ENCODE measurements around the gene GSX2.

The GSX2 gene

DNA sequence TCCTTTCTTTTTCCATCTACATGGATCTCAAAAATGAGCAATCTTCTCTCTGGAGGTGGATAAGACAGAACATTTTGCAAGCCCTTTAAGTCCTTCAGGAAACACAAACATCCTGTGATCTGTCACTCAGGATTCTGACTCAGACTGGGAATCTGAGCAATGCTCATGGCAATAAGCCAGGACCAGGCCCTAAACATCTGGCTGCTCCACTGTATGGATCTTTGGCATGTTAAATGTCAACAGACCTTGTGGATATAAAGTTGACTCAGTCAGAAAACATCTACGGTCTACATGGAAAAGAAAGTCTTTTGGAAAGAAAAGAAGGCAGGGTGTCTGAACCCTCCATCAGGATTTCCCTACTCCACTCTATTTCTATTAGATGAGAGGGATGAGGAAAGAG lies 17.8 kb upstream of the GSX2 start:
- H3K4me1 ChIP-seq (ENCODE audit: control insufficient read depth, insufficient read depth, low read length): peaks cover 51% of the 10 kb centered on the region
- H3K4me3 ChIP-seq (ENCODE audit: low read length): peak overlapping the region; percentile 4
- H3K27me3 ChIP-seq (ENCODE audit: control insufficient read depth, insufficient read depth, low read length): no peaks in the 10 kb centered on the region
- peak overlapping the region; percentile 49 for H3K4me2 ChIP-seq (ENCODE audit: low read length)
- H3K36me3 ChIP-seq (ENCODE audit: insufficient read depth, low read length): no peaks in the 10 kb centered on the region
- H3K9me3 ChIP-seq (replicated peaks; ENCODE audit: low read length): no peaks in the 10 kb centered on the region
- H3K9ac ChIP-seq (ENCODE audit: low read depth, low read length): no peak overlapping the region

DNA sequence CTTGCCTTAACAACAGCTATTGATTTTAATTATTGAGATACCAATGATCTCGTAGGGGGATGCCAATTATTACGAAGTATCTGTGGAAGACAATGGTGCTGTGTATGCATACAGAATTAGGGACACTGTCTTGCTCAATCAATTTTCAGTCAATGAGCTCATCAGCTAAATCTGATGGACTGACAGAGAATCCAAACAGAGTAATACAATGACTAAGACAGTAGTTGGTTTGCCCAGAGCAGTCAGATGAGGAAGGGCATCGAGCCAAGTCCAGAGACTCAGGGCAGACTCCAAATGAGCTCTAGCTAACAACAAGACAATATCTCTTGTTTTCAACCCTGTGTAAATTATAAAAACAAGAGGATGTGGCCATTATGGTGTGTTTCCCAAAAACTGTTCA lies 14.7 kb upstream of the GSX2 start:
- Histone ChIP-seq H3K4me1 (ENCODE audit: control insufficient read depth, insufficient read depth, low read length) (peaks cover 27% of the 10 kb centered on the region), H3K36me3 (ENCODE audit: insufficient read depth, low read length) (no peaks in the 10 kb centered on the region), H3K4me3 (ENCODE audit: low read length) (no peak overlapping the region), H3K9ac (ENCODE audit: low read depth, low read length) (peak overlapping the region; percentile 19), H3K9me3 (replicated peaks; ENCODE audit: low read length) (no peaks in the 10 kb centered on the region), H3K27me3 (ENCODE audit: control insufficient read depth, insufficient read depth, low read length) (no peaks in the 10 kb centered on the region), H3K4me2 (ENCODE audit: low read length) (peak overlapping the region; percentile 52)

DNA sequence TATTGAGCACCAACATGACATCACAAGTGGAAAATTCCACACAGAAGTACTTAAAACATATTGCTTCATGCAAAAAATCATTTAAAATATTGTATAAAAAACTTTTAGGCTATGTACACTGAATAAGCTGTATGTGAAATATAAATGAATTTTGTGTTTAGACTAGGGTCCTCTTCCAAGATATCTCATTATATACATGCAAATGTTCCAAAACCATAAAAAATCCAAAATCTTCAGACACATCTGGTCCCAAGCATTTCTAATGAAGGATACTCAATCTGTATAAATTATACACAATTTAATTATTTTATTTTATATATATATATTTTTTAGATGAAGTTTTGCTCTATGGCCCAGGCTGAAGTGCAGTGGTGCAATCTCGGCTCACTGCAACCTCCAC lies 10.1 kb upstream of the GSX2 start:
- no peak overlapping the region for H3K9ac ChIP-seq (ENCODE audit: low read depth, low read length)
- no peaks in the 10 kb centered on the region for H3K9me3 ChIP-seq (replicated peaks; ENCODE audit: low read length)
- H3K4me3 ChIP-seq (ENCODE audit: low read length): no peak overlapping the region
- H3K36me3 ChIP-seq (ENCODE audit: insufficient read depth, low read length): no peaks in the 10 kb centered on the region
- H3K27me3 ChIP-seq (ENCODE audit: control insufficient read depth, insufficient read depth, low read length): no peaks in the 10 kb centered on the region
- no peak overlapping the region for H3K4me2 ChIP-seq (ENCODE audit: low read length)
- peaks cover 23% of the 10 kb centered on the region for H3K4me1 ChIP-seq (ENCODE audit: control insufficient read depth, insufficient read depth, low read length)

DNA sequence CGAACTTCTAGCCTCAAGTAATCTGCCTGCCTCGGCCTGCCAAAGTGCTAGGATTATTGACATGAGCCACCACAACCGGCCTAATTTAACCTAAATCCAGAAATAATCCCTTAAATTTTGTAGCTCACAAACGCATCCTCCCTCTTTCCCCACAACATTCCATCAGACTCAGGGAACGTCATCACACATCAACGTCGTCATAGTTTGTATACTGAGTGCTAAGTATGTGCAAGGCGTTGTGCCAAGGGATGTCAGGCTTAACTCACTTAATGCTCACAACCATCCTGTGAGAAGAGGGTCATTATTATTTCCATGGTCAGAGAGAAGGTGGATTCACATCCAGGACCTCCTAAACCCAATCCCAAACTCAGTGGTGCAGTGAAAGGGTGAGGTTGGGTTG lies 9.6 kb upstream of the GSX2 start:
- Histone ChIP-seq H3K9ac (ENCODE audit: low read depth, low read length) (no peak overlapping the region), H3K4me3 (ENCODE audit: low read length) (no peak overlapping the region), H3K4me2 (ENCODE audit: low read length) (no peak overlapping the region), H3K36me3 (ENCODE audit: insufficient read depth, low read length) (no peaks in the 10 kb centered on the region), H3K9me3 (replicated peaks; ENCODE audit: low read length) (no peaks in the 10 kb centered on the region), H3K4me1 (ENCODE audit: control insufficient read depth, insufficient read depth, low read length) (peaks cover 19% of the 10 kb centered on the region), H3K27me3 (ENCODE audit: control insufficient read depth, insufficient read depth, low read length) (peaks cover 4% of the 10 kb centered on the region)

DNA sequence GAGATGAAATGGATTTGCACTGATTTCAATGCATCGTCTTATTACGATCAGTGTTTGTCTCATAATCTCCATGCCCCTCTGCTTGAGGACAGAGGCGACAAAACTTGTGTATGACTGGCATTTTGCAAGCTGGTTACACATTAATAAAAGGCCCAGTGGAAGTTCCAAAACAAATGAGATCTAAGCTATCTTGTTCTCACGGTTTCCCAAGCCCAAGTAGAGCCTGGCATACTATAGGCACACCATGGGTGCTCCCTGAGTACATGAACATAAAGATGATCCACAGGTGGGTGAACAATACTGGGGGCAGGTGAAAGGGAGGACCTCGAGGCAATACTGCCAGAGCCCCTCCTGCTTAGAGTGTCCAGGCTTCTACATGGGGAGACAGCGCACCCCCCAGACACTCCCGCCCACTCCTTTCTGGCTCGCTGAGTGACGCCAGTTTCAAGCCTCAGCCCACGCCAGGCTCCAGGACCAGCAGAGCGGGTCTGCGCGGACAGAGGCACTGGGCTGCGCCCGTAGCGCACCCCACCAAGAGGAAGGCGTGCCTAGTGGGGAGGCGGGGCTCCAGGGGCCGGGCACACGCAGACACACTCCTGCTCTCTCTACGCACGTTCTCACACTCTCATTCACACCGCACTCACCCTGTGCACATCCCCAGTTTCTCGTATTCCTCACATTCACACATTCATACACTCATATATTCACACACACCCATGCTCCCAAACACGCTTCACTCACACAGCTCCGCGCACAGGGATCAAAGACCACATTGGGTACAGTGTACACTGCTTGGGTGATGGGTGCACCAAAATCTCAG lies 8.9 kb upstream of the GSX2 start:
- H3K9ac ChIP-seq (ENCODE audit: low read depth, low read length): peak overlapping the region; percentile 52
- peaks cover 7% of the 10 kb centered on the region for H3K27me3 ChIP-seq (ENCODE audit: control insufficient read depth, insufficient read depth, low read length)
- H3K4me3 ChIP-seq (ENCODE audit: low read length): peak overlapping the region; percentile 77
- H3K9me3 ChIP-seq (replicated peaks; ENCODE audit: low read length): no peaks in the 10 kb centered on the region
- no peaks in the 10 kb centered on the region for H3K36me3 ChIP-seq (ENCODE audit: insufficient read depth, low read length)
- peaks cover 13% of the 10 kb centered on the region for H3K4me1 ChIP-seq (ENCODE audit: control insufficient read depth, insufficient read depth, low read length)
- peak overlapping the region; percentile 95 for H3K4me2 ChIP-seq (ENCODE audit: low read length)

DNA sequence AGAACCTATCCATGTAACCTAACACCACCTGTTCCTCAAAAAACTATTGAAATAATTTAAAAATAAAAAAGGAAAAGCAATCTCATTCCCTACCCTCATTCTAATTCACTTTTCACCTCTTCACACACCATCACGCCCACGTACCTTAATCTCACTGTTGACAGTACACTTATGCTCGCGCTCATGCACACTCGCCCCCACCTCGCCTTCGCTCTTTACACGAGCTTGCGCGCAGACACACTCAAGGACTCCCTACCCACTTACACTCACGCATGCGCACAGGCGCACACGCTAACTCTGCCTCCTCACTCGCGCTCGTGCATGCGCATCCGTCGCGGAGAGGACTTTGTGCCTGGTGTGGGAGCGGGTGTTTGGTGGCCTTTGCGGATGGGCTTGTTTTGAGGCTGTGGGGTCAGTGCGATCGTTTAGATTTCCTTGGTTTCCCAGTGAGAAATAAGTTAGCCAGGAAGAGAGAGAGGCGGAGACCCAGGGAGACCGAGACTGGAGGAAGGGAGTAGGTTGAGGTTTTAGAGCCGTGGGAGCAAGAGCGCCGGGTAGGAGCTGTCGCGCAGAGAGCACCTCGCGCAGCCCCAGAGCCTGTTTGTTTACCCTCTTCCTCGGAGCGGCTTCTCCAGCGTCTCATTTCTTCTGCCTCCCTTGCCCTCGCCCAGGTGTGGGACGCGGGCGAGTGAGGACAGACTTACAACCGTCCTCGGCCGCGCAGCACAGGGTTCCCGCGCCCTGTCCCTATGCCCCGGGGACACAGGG lies 8.1 kb upstream of the GSX2 start:
- peaks cover 16% of the 10 kb centered on the region for H3K27me3 ChIP-seq (ENCODE audit: control insufficient read depth, insufficient read depth, low read length)
- H3K4me2 ChIP-seq (ENCODE audit: low read length): peak overlapping the region; percentile 95
- H3K4me3 ChIP-seq (ENCODE audit: low read length): peak overlapping the region; percentile 77

DNA sequence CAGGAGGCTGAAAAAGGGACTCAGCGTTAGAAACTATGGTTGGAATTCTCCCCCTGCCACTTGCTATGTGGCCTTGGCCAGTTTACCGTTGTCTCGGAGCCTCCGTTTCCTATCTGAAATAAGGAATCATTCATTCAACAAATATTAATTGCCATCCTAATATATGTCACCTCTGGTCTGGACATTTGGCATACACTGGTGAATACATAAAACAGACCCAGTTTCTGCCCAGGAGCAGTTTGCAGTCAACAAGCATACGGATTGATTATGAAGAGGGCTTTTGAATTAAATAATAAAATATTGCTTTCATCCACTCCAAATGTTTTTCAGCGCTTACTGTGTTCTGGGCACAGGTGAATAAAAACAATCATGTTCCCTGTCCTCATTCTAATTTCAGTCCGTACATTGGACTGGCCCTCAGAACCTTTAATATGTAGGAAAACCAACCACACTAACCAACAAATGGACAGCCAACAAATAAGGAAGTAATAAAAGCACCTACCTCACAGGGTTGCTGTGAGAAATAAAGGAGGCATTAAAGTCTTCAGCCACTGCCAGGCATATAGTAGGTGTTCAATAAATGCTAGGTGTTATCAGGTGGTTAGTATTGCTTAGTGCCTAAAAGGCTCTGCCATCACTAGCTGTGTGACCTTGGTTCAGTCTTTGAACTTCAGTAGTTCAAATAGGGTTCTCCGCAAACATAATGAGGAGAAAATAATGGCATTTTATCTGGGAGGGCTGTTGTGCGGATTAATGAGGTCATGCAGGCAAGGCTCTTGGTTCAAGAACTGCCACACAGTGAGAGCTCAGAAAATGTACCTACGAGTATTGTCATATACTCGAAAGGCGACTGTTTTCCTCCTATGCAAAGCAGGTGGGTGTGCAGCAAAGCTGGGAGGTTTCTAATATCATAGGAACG lies 7.3 kb upstream of the GSX2 start:
- Histone ChIP-seq H3K36me3 (ENCODE audit: insufficient read depth, low read length) (no peaks in the 10 kb centered on the region), H3K9me3 (replicated peaks; ENCODE audit: low read length) (no peaks in the 10 kb centered on the region), H3K9ac (ENCODE audit: low read depth, low read length) (peak overlapping the region; percentile 52), H3K4me3 (ENCODE audit: low read length) (peak overlapping the region; percentile 77), H3K4me1 (ENCODE audit: control insufficient read depth, insufficient read depth, low read length) (peaks cover 12% of the 10 kb centered on the region), H3K27me3 (ENCODE audit: control insufficient read depth, insufficient read depth, low read length) (peaks cover 24% of the 10 kb centered on the region), H3K4me2 (ENCODE audit: low read length) (peak overlapping the region; percentile 95)

More for the DNA sequence above, 8.1 kb upstream of the GSX2 start:
- no peaks in the 10 kb centered on the region for H3K9me3 ChIP-seq (replicated peaks; ENCODE audit: low read length)
- peaks cover 12% of the 10 kb centered on the region for H3K4me1 ChIP-seq (ENCODE audit: control insufficient read depth, insufficient read depth, low read length)
- H3K9ac ChIP-seq (ENCODE audit: low read depth, low read length): peak overlapping the region; percentile 52
- no peaks in the 10 kb centered on the region for H3K36me3 ChIP-seq (ENCODE audit: insufficient read depth, low read length)

DNA sequence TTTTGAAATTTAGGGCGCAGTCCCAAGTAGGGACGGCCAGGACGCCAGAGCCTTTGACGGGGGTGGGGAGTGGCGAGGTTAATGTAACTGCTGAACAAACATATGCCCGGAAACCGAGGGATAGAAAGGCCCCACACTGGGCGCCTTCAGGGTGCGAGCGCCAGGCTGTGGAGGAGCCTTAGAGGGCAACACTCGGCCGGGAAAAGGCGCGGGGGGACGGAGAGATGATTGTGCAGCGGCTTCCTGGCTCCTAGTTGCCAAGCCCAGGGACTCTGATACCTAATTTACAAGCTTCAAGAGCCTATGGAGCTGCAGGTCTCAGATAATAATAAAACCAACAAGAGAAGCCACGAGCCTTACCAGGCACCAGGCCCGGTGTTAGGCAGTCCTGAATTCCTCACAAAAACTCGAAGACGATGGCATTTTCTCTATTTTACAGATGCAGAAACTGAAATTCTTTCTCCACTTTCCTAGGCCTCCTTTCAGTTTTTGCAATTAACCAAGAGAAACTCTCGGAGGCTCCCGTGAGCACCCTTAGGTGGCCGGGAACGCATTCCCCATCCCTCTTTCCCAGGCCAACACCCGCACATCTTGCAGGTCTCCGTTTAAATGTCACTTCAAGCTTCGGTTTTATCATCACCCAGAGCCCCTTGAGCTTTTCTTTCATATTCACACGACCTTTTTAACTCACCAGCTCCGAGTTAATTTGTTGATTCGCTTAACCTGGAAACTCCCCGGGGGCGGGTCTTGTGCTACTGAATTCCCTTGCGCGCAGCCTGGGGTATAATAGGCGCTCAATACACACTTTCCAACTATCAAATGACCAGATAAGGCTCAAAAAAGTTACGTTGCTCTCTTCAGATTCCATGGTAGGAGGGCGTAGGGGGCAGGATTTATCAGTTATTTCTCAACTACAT lies 6.4 kb upstream of the GSX2 start:
- Histone ChIP-seq H3K4me3 (ENCODE audit: low read length) (no peak overlapping the region), H3K4me2 (ENCODE audit: low read length) (no peak overlapping the region), H3K27me3 (ENCODE audit: control insufficient read depth, insufficient read depth, low read length) (peaks cover 33% of the 10 kb centered on the region), H3K9ac (ENCODE audit: low read depth, low read length) (no peak overlapping the region), H3K4me1 (ENCODE audit: control insufficient read depth, insufficient read depth, low read length) (peaks cover 12% of the 10 kb centered on the region), H3K9me3 (replicated peaks; ENCODE audit: low read length) (no peaks in the 10 kb centered on the region), H3K36me3 (ENCODE audit: insufficient read depth, low read length) (no peaks in the 10 kb centered on the region)

DNA sequence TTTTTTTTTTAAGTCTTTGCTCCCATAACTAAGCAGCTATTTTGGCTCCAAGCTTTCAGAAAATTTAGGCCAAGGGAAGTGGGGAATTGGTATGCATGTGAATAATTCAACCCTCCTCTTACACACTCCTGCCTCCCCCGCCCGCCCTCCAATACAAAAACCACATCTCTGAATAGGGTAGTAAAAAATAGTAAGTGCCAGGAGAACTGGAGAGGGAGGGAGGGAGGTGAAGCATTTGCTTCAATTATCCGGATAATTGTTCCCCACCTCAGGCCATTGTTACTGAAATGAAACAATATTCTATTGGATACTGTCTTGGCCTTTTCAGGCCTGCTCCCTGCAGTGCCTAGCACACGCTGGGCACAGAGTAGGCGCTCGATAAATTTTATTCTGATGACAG lies 5.5 kb upstream of the GSX2 start:
- H3K4me1 ChIP-seq (ENCODE audit: control insufficient read depth, insufficient read depth, low read length): peaks cover 17% of the 10 kb centered on the region
- H3K4me3 ChIP-seq (ENCODE audit: low read length): no peak overlapping the region
- no peaks in the 10 kb centered on the region for H3K9me3 ChIP-seq (replicated peaks; ENCODE audit: low read length)
- H3K27me3 ChIP-seq (ENCODE audit: control insufficient read depth, insufficient read depth, low read length): peaks cover 41% of the 10 kb centered on the region
- H3K4me2 ChIP-seq (ENCODE audit: low read length): no peak overlapping the region
- H3K9ac ChIP-seq (ENCODE audit: low read depth, low read length): no peak overlapping the region
- no peaks in the 10 kb centered on the region for H3K36me3 ChIP-seq (ENCODE audit: insufficient read depth, low read length)

DNA sequence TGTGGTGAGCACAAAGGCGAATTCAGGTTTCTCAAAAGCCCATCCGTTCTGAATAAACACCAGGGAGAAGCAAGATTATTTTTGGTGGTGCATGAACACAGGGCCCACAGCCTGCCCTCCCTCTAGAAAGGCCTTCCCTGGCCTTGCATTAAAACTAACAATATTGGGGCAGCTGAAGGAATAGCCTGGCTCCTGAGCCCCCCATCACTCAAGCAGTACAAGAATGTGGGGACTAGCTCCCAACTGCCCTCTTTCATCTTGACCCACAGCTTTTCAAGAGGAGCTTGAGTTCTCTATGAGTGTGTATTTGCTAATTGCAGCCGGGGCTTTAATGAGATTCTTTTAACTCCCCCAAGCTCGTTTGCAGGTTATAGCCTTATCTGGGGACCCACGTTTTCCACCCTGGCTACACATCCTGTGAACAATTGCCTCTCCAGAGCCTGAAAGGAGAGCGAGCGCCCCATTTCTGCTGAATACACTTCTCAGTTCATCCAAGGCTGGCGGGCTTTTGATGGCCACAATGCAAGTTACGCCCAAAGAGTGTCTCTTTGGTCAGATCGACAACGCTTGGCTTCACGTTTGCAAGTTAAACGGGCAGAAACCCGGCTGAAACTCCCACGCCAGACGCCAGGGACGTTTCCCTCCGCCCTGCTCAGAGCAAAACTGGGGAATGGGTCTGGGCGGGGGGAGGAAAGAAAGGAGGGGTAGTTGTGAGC lies 4.7 kb upstream of the GSX2 start:
- Histone ChIP-seq H3K9me3 (replicated peaks; ENCODE audit: low read length) (no peaks in the 10 kb centered on the region), H3K36me3 (ENCODE audit: insufficient read depth, low read length) (no peaks in the 10 kb centered on the region), H3K4me1 (ENCODE audit: control insufficient read depth, insufficient read depth, low read length) (peaks cover 24% of the 10 kb centered on the region), H3K9ac (ENCODE audit: low read depth, low read length) (no peak overlapping the region), H3K27me3 (ENCODE audit: control insufficient read depth, insufficient read depth, low read length) (peaks cover 49% of the 10 kb centered on the region), H3K4me3 (ENCODE audit: low read length) (no peak overlapping the region), H3K4me2 (ENCODE audit: low read length) (no peak overlapping the region)

All from skeletal muscle satellite cell (primary cell).